HL-60 (cell line): ENCODE results near the gene CYTIP.

ENCODE experiments used
- DNase-seq, 2 experiments: peaks; one replicate each; pipeline ENCODE4 v3.0.0-alpha.2; 2010 to 2020; ENCODE audit warnings: low read depth in 1 of 2, low spot score in 1 of 2
- H3K27ac ChIP-seq: fragments of 250-450 bp; sonication (Bioruptor Pico); replicated peaks from 2 replicates; pipeline ENCODE4 v1.5.1; 2020; ENCODE audit warnings: mild to moderate bottlenecking, moderate library complexity
- H3K27me3 ChIP-seq: fragments of 250-450 bp; sonication (Bioruptor Pico); 2 replicates; pipeline ENCODE4 v1.5.1; 2021; ENCODE audit warnings: mild to moderate bottlenecking, moderate library complexity; ENCODE audit not compliant: insufficient read depth, poor library complexity, severe bottlenecking
- H3K4me3 ChIP-seq: replicated peaks from 2 replicates; pipeline ENCODE4 v1.5.1; 2011; ENCODE audit warnings: mild to moderate bottlenecking, control low read depth, low read length; ENCODE audit not compliant: insufficient read depth
- GABPA ChIP-seq: IDR thresholded peaks from 2 replicates; pipeline ENCODE4 v1.6.1; 2012; ENCODE audit warnings: low read depth
- POLR2AphosphoS5 ChIP-seq: IDR thresholded peaks from 2 replicates; pipeline ENCODE4 v1.6.1; 2012; ENCODE audit warnings: low read depth
- SPI1 ChIP-seq: IDR thresholded peaks from 2 replicates; pipeline ENCODE4 v1.6.1; 2012; ENCODE audit warnings: low read depth, mild to moderate bottlenecking, borderline replicate concordance
- TF ChIP-seq, protein P1 (sequence below): IDR thresholded peaks from 2 replicates; pipeline ENCODE4 v1.6.1; 2012; ENCODE audit warnings: low read depth; ENCODE audit not compliant: insufficient replicate concordance
- TF ChIP-seq, protein P2 (sequence below): IDR thresholded peaks from one replicate; pipeline ENCODE4 v1.5.1; 2011; ENCODE audit warnings: low read length, control low read depth, inconsistent platforms; ENCODE audit not compliant: insufficient read depth

Gene CYTIP

DNA sequence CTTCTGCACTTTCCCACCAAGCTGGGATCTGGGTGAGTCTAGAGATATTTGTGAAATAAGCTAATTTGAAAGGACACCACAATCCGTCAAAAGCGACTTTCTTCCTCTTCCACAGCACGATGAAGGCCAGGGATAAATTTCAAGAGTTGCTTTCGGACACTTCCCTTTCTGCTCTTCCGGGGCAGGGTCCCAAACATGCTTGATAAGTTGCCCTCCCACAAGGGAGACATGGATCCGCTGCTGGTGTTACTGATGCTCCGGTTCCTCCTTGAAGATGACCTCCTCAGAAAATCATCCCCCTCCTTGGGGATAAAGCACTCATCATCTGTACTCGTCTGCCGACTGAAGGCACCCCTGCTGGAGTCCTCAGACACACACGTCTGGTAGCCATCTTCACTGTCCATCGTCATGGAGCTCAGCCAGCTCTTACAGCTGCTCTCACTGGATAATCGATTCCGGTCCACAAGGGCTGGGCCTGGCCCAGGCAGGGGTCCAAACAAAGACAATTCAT, 28.2 kb downstream of the CYTIP start:
- peak in 1 of 2 experiments; percentile 36 for DNase-seq
- TF ChIP-seq, protein P1, sequence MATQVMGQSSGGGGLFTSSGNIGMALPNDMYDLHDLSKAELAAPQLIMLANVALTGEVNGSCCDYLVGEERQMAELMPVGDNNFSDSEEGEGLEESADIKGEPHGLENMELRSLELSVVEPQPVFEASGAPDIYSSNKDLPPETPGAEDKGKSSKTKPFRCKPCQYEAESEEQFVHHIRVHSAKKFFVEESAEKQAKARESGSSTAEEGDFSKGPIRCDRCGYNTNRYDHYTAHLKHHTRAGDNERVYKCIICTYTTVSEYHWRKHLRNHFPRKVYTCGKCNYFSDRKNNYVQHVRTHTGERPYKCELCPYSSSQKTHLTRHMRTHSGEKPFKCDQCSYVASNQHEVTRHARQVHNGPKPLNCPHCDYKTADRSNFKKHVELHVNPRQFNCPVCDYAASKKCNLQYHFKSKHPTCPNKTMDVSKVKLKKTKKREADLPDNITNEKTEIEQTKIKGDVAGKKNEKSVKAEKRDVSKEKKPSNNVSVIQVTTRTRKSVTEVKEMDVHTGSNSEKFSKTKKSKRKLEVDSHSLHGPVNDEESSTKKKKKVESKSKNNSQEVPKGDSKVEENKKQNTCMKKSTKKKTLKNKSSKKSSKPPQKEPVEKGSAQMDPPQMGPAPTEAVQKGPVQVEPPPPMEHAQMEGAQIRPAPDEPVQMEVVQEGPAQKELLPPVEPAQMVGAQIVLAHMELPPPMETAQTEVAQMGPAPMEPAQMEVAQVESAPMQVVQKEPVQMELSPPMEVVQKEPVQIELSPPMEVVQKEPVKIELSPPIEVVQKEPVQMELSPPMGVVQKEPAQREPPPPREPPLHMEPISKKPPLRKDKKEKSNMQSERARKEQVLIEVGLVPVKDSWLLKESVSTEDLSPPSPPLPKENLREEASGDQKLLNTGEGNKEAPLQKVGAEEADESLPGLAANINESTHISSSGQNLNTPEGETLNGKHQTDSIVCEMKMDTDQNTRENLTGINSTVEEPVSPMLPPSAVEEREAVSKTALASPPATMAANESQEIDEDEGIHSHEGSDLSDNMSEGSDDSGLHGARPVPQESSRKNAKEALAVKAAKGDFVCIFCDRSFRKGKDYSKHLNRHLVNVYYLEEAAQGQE: no peak
- TF ChIP-seq SPI1: peak; percentile 43; the same call in 1 of the 2 replicates
- Histone ChIP-seq H3K27ac (no peak overlapping the region), H3K4me3 (no peak overlapping the region), H3K27me3 (no peaks in the 10 kb centered on the region)

DNA sequence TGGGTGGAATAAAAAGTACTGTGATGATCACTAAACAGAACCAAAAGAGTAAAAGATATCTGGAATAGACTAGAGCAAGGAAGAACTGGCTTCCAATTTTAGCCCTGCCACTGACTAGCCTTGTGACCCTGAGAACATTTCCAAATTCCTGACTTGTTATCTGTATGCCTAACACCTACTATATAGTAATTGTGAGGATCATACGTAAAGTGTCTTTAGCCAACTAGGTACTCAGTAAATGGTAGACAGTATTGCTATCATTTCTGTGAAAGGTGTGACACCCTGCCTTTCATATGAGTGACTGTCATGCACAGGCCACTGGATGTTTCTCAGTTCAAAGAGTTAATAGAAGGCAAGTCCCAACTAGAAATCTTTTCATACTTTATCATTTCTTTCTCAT, 29.8 kb downstream of the CYTIP start:
- H3K4me3 ChIP-seq: no peak overlapping the region
- DNase-seq: no peak
- TF ChIP-seq, protein P2, sequence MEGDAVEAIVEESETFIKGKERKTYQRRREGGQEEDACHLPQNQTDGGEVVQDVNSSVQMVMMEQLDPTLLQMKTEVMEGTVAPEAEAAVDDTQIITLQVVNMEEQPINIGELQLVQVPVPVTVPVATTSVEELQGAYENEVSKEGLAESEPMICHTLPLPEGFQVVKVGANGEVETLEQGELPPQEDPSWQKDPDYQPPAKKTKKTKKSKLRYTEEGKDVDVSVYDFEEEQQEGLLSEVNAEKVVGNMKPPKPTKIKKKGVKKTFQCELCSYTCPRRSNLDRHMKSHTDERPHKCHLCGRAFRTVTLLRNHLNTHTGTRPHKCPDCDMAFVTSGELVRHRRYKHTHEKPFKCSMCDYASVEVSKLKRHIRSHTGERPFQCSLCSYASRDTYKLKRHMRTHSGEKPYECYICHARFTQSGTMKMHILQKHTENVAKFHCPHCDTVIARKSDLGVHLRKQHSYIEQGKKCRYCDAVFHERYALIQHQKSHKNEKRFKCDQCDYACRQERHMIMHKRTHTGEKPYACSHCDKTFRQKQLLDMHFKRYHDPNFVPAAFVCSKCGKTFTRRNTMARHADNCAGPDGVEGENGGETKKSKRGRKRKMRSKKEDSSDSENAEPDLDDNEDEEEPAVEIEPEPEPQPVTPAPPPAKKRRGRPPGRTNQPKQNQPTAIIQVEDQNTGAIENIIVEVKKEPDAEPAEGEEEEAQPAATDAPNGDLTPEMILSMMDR: no peak
- TF ChIP-seq, protein P1: no peak
- no peak for TF ChIP-seq POLR2AphosphoS5
- TF ChIP-seq SPI1: no peak
- no peak for TF ChIP-seq GABPA
- H3K27me3 ChIP-seq: no peaks in the 10 kb centered on the region
- H3K27ac ChIP-seq: no peak overlapping the region

DNA sequence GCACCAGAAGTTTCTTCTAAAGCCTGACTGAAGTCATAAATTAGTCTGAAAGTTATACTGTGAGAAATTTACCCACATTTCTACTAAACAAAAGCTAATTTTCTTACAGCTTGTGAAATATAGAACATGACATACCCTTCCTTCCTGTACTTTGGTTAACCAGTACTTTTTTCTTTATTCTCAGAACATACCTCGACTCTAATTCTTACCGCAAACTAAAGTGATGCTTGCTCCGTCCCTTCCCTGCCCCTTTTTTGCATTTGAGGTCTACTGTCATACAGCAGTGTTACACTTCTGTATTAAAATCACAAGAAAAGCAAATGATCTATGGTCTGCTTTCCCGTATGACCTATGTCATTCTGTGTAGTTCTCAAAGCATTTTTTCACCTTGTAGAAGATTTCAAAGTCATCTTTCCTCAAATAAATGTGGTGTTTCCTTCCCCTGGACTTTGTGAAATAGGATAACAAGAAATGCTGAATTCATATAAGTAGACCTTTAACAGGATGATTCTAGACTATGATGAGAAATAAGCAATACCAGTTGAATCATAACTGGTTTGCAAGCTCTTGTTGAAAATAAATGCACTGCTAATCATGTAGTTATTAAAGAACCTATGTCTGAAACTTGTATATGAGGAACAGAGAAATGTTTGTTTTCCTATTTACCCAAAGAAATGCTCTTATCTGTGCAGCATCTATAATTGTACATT, 30.4 kb downstream of the CYTIP start:
- H3K4me3 ChIP-seq: no peak overlapping the region
- no peaks in the 10 kb centered on the region for H3K27me3 ChIP-seq
- H3K27ac ChIP-seq: no peak overlapping the region
- no peak for DNase-seq
- TF ChIP-seq GABPA (no peak), POLR2AphosphoS5 (no peak), SPI1 (no peak)
- TF ChIP-seq, protein P2: no peak
- TF ChIP-seq, protein P1: no peak
